AG09319 (cell line): ENCODE data around the gene TOB2.
"Not testable (repeated sequence)": the region's sequence is repeated elsewhere in the genome, so short reads cannot be mapped to it uniquely, and the experiment has no call there.

Experiments used
- DNase-seq: peaks from one replicate; pipeline ENCODE4 v3.0.0-alpha.2; 2010; ENCODE audit warnings: low read depth; ENCODE audit errors: extremely low read depth
- CTCF ChIP-seq: IDR thresholded peaks from 2 replicates; pipeline ENCODE4 v1.5.1; 2011; ENCODE audit warnings: low read depth, mild to moderate bottlenecking, inconsistent platforms, low read length, moderate library complexity

The TOB2 gene

DNA sequence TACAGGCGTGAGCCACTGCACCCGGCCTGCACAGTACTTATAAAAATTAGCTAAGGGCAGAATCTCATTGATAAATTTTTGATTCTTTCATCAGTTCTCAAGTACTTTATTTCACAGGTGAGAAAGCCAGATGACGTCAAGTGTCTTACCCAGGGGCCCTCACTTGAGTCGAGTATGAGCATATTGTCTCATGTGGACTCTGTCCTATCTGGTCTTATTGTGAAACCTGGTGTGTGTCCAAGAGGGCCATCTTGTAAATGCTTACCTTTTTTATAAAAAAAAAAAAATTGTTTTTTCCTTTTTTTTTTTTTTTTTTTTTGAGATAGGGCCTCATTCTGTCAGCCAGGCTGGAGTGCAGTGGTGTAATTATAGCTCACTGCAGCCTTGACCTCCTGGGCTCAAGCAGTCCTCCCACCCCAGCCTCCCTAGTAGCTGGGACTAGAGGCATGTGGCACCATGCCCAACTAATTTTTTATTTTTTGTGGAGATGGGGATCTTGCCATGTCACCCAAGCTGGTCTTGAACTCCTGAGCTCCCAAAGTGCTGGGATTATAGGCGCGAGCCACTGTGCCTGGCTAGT, 28.4 kb upstream of the TOB2 start:
- TF ChIP-seq CTCF = no peak
- no peak for DNase-seq

- DNase-seq = no peak
- TF ChIP-seq CTCF = no peak
These were observed 25.0 kb upstream of the TOB2 start for GRCh38 chr22:41471568-41471967.

GRCh38 chr22:41470886-41471285, 24.3 kb upstream of the TOB2 start:
- DNase-seq = no peak
- TF ChIP-seq CTCF = no peak

- TF ChIP-seq CTCF = no peak
- no peak for DNase-seq
These were observed 22.7 kb upstream of the TOB2 start for GRCh38 chr22:41469218-41469851.

- peak; percentile 95 for DNase-seq
- no peak for TF ChIP-seq CTCF
These were observed 22.0 kb upstream of the TOB2 start, which contains the start of the genes ACO2 and PHF5A for GRCh38 chr22:41468381-41469217. Gene ACO2 (plus strand): TSS chr22:41469117. CDS start chr22:41469147, 30 bp downstream. Gene PHF5A (minus strand): TSS chr22:41468692. CDS start chr22:41468653, 39 bp downstream.

DNA sequence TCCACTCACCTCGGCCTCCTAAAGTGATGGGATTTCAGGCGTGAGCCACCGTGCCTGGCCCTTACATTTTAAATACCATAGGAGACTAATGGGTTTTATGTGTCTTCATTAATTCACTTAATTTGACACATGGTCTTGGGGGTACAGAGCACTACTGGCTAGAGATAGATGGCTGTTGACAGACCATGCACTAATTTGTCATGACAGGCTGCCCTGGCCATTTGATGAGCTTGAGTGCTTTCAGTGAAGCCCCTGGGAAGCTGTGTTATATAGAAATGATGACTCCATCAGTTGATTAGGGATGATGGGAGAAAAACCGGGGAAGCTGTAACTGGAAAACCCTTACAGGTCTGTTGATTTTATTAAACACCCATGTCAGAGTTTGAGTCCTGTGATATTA, 15.3 kb upstream of the TOB2 start:
- no peak for DNase-seq
- TF ChIP-seq CTCF = no peak

- not testable (repeated sequence) for DNase-seq
These were observed 13.5 kb upstream of the TOB2 start for GRCh38 chr22:41460071-41460470.
